SJCRH30 (cell line): Measurements from ENCODE around the gene ARHGAP31. TPM values are rescaled to one million over a fixed set of nuclear protein-coding genes. Genes with fewer than 3 reads are reported as not detected.
A peak's percentile ranks its signal among the peaks of the same experiment; 100 is the strongest.

Experiments
- DNase-seq, 2 experiments: peaks; one replicate each; pipeline ENCODE4 v3.0.0-alpha.2; 2015 to 2020
- H3K27ac ChIP-seq: fragments of 250-450 bp; sonication (Bioruptor Pico); 2 replicates; pipeline ENCODE4 v1.5.1; 2020; ENCODE audit warnings: mild to moderate bottlenecking, moderate library complexity
- H3K27me3 ChIP-seq: fragments of 250-450 bp; sonication (Bioruptor Pico); 2 replicates; pipeline ENCODE4 v1.5.1; 2020; ENCODE audit warnings: mild to moderate bottlenecking, moderate library complexity
- H3K36me3 ChIP-seq: fragments of 250-450 bp; sonication (Bioruptor Pico); 2 replicates; pipeline ENCODE4 v1.5.1; 2020; ENCODE audit warnings: mild to moderate bottlenecking, moderate library complexity
- H3K4me1 ChIP-seq: fragments of 250-450 bp; sonication (Bioruptor Pico); 2 replicates; pipeline ENCODE4 v1.5.1; 2020; ENCODE audit warnings: mild to moderate bottlenecking, moderate library complexity
- H3K4me3 ChIP-seq: fragments of 250-450 bp; sonication (Bioruptor Pico); 2 replicates; pipeline ENCODE4 v1.5.1; 2020; ENCODE audit warnings: mild to moderate bottlenecking, moderate library complexity
- H3K9me3 ChIP-seq: fragments of 250-450 bp; sonication (Bioruptor Pico); replicated peaks from 2 replicates; pipeline ENCODE4 v1.5.1; 2020; ENCODE audit warnings: mild to moderate bottlenecking, moderate library complexity
- total RNA-seq: library from RNA; depleted of rRNA; stranded (reverse); fragments of >200 nt; shearing (Covaris generic); gene quantifications from 2 replicates; pipeline ENCODE4 v1.2.3, GENCODE V29; 2014

Gene ARHGAP31
- total RNA-seq, 1 experiment from 2014 or later = 7.9 TPM

- no peak overlapping the region for H3K27ac ChIP-seq
- H3K36me3 ChIP-seq = peaks cover 6% of the 10 kb centered on the region; the same call in 1 of the 2 replicates
- DNase-seq = peak; percentile 16 to 26
- no peaks in the 10 kb centered on the region for H3K27me3 ChIP-seq
- H3K4me1 ChIP-seq = no peaks in the 10 kb centered on the region
- H3K4me3 ChIP-seq = no peak overlapping the region
- no peaks in the 10 kb centered on the region for H3K9me3 ChIP-seq
Measured at GRCh38 chr3:119418641-119419040, 124.5 kb downstream of the ARHGAP31 start.

GRCh38 chr3:119420196-119420595 lies 126.0 kb downstream of the ARHGAP31 start:
- Histone ChIP-seq H3K27me3 (no peaks in the 10 kb centered on the region), H3K36me3 (no peaks in the 10 kb centered on the region), H3K4me3 (no peak overlapping the region), H3K27ac (no peak overlapping the region), H3K4me1 (no peaks in the 10 kb centered on the region), H3K9me3 (no peaks in the 10 kb centered on the region)
- peak in 1 of 2 experiments; percentile 47 for DNase-seq

GRCh38 chr3:119427669-119428068 lies 133.5 kb downstream of the ARHGAP31 start:
- H3K27ac ChIP-seq = no peak overlapping the region
- H3K9me3 ChIP-seq = peaks cover 22% of the 10 kb centered on the region
- H3K4me1 ChIP-seq = no peaks in the 10 kb centered on the region
- H3K4me3 ChIP-seq = no peak overlapping the region
- DNase-seq = peak in 1 of 2 experiments; percentile 31
- H3K36me3 ChIP-seq = peaks cover 47% of the 10 kb centered on the region
- no peaks in the 10 kb centered on the region for H3K27me3 ChIP-seq

DNA sequence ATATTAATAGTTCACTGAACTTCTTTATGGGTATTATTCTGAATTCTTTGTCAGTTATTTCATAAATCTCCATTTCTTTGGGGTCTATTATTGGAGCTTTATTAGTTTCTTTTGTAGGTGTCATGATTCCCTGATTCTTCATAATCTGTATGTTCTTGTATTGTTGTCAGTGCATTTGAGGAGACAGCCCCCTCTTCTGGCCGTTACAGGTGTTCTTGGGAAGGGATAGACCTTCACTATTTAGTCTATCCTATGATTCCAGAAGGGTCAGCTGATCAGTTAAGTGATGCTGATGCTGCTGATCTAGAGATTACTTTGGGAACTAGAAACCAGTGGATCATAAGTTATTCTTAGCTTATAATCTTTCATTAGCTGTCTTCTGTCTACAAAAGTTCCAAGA lies 134.4 kb downstream of the ARHGAP31 start:
- no peak overlapping the region for H3K27ac ChIP-seq
- H3K36me3 ChIP-seq = peaks cover 55% of the 10 kb centered on the region
- H3K9me3 ChIP-seq = peaks cover 22% of the 10 kb centered on the region
- DNase-seq = peak; percentile 25 to 39
- H3K27me3 ChIP-seq = no peaks in the 10 kb centered on the region
- no peak overlapping the region for H3K4me3 ChIP-seq
- no peaks in the 10 kb centered on the region for H3K4me1 ChIP-seq

DNA sequence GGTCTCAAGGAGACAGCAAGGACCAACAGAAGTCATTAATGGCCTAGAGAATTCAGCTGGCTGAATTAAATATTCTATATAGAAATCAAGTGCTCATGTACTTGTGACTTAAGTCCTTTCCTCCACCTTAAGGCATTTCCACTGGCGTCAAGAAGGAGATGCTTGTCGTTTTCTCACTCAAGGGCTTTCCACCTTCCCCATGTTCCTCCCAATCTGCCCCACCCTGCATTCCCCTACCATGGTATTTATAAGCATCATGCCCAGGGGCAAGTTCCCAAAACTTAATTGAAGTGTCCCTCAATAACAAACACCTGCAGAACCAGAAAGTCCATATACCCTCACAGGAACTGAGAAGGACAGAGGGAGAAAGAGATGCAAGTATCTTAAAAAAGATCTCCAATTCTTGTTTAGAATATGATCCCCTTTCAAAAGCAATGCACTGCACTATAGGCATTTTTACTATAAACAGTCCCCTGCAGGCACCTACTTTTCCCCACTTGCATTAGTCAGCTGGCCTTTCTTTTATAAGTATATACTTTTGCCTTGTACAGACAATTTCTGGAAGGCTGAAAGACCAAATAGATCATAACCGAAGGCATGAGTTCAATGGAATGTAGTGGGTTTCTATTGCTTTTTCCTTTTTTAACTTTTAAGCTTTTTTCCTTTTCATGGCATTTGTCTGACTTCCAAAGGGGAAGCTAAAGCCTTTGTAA lies 139.6 kb downstream of the ARHGAP31 start:
- no peak for DNase-seq
- H3K4me1 ChIP-seq = no peaks in the 10 kb centered on the region
- peaks cover 2% of the 10 kb centered on the region for H3K9me3 ChIP-seq
- no peak overlapping the region for H3K27ac ChIP-seq
- H3K27me3 ChIP-seq = no peaks in the 10 kb centered on the region
- no peak overlapping the region for H3K4me3 ChIP-seq
- H3K36me3 ChIP-seq = peaks cover 88% of the 10 kb centered on the region

GRCh38 chr3:119434703-119435102 lies 140.5 kb downstream of the ARHGAP31 start:
- DNase-seq = no peak
- no peak overlapping the region for H3K4me3 ChIP-seq

DNA sequence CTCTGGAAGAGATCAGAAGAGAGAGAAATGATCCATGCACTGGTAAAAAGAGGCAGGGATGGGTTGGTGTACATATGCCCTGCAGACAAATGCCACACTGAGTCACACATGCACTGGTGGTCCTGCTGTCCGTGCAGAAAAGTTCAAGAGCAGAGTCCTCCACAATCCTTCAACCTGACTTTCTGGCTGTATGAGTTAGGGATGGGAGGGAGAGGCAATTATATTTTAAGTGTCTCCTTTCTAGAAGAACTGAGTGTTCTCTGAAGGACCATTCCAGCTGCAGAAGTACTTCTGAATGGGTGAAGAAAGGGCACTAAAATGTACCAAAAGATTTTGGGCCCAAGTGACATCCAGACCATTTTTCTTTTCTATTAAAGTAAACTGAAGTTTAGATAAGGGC lies 142.8 kb downstream of the ARHGAP31 start:
- Histone ChIP-seq H3K4me3 (no peak overlapping the region), H3K36me3 (peaks cover 69% of the 10 kb centered on the region), H3K9me3 (no peaks in the 10 kb centered on the region), H3K27ac (no peak overlapping the region), H3K27me3 (no peaks in the 10 kb centered on the region), H3K4me1 (no peaks in the 10 kb centered on the region)
- no peak for DNase-seq

More at GRCh38 chr3:119434703-119435102, 140.5 kb downstream of the ARHGAP31 start:
- H3K9me3 ChIP-seq = no peaks in the 10 kb centered on the region
- no peak overlapping the region for H3K27ac ChIP-seq
- peaks cover 83% of the 10 kb centered on the region for H3K36me3 ChIP-seq
- no peaks in the 10 kb centered on the region for H3K27me3 ChIP-seq
- no peaks in the 10 kb centered on the region for H3K4me1 ChIP-seq

- Histone ChIP-seq H3K36me3 (peaks cover 68% of the 10 kb centered on the region), H3K4me3 (no peak overlapping the region), H3K27me3 (no peaks in the 10 kb centered on the region), H3K27ac (no peak overlapping the region), H3K4me1 (no peaks in the 10 kb centered on the region), H3K9me3 (no peaks in the 10 kb centered on the region)
- DNase-seq = no peak
Measured at GRCh38 chr3:119437691-119438258, 143.6 kb downstream of the ARHGAP31 start.

- Histone ChIP-seq H3K36me3 (peaks cover 72% of the 10 kb centered on the region), H3K4me3 (no peak overlapping the region), H3K27me3 (no peaks in the 10 kb centered on the region), H3K9me3 (no peaks in the 10 kb centered on the region), H3K4me1 (no peaks in the 10 kb centered on the region), H3K27ac (no peak overlapping the region)
- no peak for DNase-seq
Measured at GRCh38 chr3:119443179-119443578, 149.0 kb downstream of the ARHGAP31 start.

GRCh38 chr3:119444590-119444989 lies 150.4 kb downstream of the ARHGAP31 start:
- DNase-seq = no peak
- no peaks in the 10 kb centered on the region for H3K4me1 ChIP-seq
- no peaks in the 10 kb centered on the region for H3K9me3 ChIP-seq
- H3K4me3 ChIP-seq = no peak overlapping the region
- no peak overlapping the region for H3K27ac ChIP-seq
- peaks cover 80% of the 10 kb centered on the region for H3K36me3 ChIP-seq
- H3K27me3 ChIP-seq = no peaks in the 10 kb centered on the region

DNA sequence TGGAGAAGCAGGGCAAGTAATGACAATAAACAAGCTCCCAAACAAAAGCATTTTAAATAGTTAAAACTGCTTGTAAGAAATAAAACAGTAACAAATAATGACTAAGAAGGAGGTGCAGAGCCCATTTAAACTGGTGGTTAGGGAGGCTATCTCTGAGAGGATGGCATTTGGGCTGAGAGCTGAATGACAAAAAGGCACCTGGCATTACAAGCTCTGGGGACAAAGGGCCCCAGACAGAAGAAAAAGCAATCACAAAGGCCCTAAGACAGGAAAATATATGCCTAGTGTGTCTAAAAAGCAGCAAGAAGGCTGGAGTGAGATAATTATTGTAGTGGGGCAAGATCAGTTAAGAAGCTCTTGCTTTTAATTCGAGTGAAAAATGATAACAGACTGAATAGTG lies 159.6 kb downstream of the ARHGAP31 start:
- Histone ChIP-seq H3K9me3 (no peaks in the 10 kb centered on the region), H3K36me3 (peaks cover 78% of the 10 kb centered on the region)

DNA sequence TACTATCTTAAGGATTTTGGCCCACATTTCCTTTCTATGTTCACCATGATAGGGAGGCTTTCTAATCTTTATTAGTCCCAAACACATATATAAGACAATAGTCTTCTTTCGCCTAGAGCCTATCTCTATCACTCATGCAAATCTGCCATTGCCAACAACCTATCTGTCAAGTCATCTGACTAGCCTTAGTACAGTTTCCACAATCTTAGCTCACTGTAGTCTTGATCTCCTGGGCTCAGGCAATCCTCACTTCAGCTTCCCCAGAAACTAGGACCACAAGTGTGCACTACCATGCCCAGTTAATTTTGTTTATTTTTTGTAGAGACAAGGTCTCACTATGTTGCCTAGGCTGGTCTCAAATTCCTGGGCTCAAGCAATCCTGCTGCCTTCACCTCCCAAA lies 162.3 kb downstream of the ARHGAP31 start:
- no peak for DNase-seq
- H3K9me3 ChIP-seq = no peaks in the 10 kb centered on the region
- H3K27ac ChIP-seq = no peak overlapping the region
- H3K4me3 ChIP-seq = no peak overlapping the region
- H3K36me3 ChIP-seq = peaks cover 80% of the 10 kb centered on the region
- no peaks in the 10 kb centered on the region for H3K27me3 ChIP-seq
- H3K4me1 ChIP-seq = no peaks in the 10 kb centered on the region

More for the DNA sequence above, 159.6 kb downstream of the ARHGAP31 start:
- no peak for DNase-seq
- H3K27ac ChIP-seq = no peak overlapping the region
- no peak overlapping the region for H3K4me3 ChIP-seq
- H3K4me1 ChIP-seq = no peaks in the 10 kb centered on the region
- H3K27me3 ChIP-seq = no peaks in the 10 kb centered on the region

- Histone ChIP-seq H3K27ac (no peak overlapping the region), H3K4me3 (no peak overlapping the region), H3K36me3 (peaks cover 80% of the 10 kb centered on the region), H3K4me1 (0 out of 2 replicates have a peak, but pooled peaks cover 4% of the 10 kb centered on the region), H3K9me3 (no peaks in the 10 kb centered on the region), H3K27me3 (no peaks in the 10 kb centered on the region)
- DNase-seq = no peak
Measured at GRCh38 chr3:119457246-119457645, 163.1 kb downstream of the ARHGAP31 start.

DNA sequence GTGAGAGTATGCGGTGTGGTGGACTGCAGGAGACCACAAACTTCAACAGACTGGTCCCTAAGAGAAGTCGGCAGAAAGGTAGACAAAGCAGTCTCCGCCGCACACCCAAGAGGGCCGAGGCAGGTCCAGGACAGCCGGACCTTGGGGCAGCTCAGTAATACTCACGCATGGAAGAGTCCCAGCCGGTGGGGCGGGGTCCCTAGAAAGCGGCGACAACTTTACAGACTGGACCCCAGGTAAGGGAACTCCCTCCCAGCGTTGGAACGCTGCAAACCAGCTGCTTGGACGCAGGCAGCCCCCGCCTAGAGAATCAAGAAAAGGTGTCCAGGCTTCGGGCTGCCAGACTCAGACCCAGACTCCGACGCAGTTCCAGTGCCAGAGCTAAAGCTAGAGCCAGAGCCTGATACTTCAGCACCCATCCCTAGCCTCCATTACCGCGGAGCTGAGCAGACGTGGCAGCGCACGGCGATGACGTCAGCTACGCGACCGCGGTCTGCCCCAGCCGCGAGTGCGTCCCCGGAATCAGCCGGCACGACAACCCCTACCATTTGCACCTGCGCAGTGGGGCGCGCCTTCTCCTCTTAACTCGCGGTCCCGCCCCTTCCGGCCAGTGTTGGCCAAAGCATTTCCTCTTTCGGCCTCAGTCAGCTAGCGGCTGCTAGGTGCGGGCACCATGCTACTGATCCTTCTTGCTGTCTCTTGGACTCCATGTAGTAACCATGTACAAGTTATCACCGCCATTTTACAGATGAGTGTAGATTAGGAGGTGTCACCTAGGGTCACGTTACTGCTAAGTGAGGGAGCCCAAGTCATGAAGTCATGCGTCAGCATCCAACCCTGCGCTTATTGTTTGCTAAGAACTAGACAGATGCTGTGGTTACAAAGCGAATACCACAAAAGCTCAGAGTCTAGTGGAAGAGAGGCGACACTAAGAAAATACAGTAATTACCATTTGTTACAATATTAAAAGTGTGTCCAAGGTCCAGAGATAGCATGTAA lies 169.3 kb downstream of the ARHGAP31 start, which contains the start of gene TMEM39A:
Gene TMEM39A (minus strand): TSS at position 445 of the 999 bp plus-strand sequence. CDS start 1,541 bp downstream, outside the sequence.
- Histone ChIP-seq H3K36me3 (peaks cover 31% of the 10 kb centered on the region), H3K4me1 (0 out of 2 replicates have a peak, but pooled peaks cover 4% of the 10 kb centered on the region), H3K4me3 (peak within 1 kb of the TSS; percentile 74), H3K27ac (peak within 1 kb of the TSS; percentile 69), H3K9me3 (no peaks in the 10 kb centered on the region), H3K27me3 (no peaks in the 10 kb centered on the region)
- DNase-seq = peak; percentile 99
